Activated CD8-positive, alpha-beta T cell treated with anti-CD3 and anti-CD28 coated beads, Interleukin-2, amount 10 ng/mL, durations not matched to agents 7 days and 5 days (primary cell): ENCODE results near the gene ARSK. TPM values are rescaled to one million over a fixed set of nuclear protein-coding genes. Genes with fewer than 3 reads are reported as not detected.

Experiments used
- ATAC-seq: fragments of 150-1000 bp; cut with Tn5 transposase; one replicate; pipeline ENCODE4 v1.10.0; 2021; ENCODE audit warnings: moderate library complexity
- CTCF ChIA-PET: fragments of 350-600 bp; sonication (Branson Sonifier 250); formaldehyde crosslinking; loops from one replicate; lab custom pipeline; 2021; ENCODE audit warnings: antibody characterized with exemption; lab: Charles Lee
- POLR2A ChIA-PET: fragments of 350-600 bp; sonication (Branson Sonifier 250); formaldehyde crosslinking; loops from one replicate; lab custom pipeline; 2021; ENCODE audit warnings: antibody characterized with exemption; lab: Charles Lee
- DNase-seq: peaks from one replicate; pipeline ENCODE4 v3.0.0-alpha.2; 2020
- H3K27ac Mint-ChIP-seq: one replicate; pipeline ENCODE4 v1.8.0; 2021; ENCODE audit warnings: mild to moderate bottlenecking, mixed read lengths
- H3K27me3 Mint-ChIP-seq: one replicate; pipeline ENCODE4 v1.8.0; 2021; ENCODE audit warnings: low read depth, mixed read lengths
- H3K36me3 Mint-ChIP-seq: one replicate; pipeline ENCODE4 v1.8.0; 2021; ENCODE audit warnings: low read depth, mixed read lengths
- H3K4me1 Mint-ChIP-seq: one replicate; pipeline ENCODE4 v1.8.0; 2021; ENCODE audit warnings: low read depth, mixed read lengths
- H3K4me3 Mint-ChIP-seq: one replicate; pipeline ENCODE4 v1.8.0; 2021; ENCODE audit warnings: mild to moderate bottlenecking, mixed read lengths
- H3K9me3 Mint-ChIP-seq: one replicate; pipeline ENCODE4 v1.8.0; 2022; ENCODE audit warnings: mixed read lengths; ENCODE audit not compliant: insufficient read depth
- total RNA-seq, 2 experiments: library from RNA; stranded (reverse); gene quantifications; one replicate each; pipeline ENCODE4 v1.2.3, GENCODE V29; 2021

The ARSK gene
- total RNA-seq, 2 experiments from 2014 or later: 4.1 to 4.6 TPM

- peaks cover 22% of the 10 kb centered on the region for H3K36me3 Mint-ChIP-seq
Measured at GRCh38 chr5:95610546-95610945, 55.6 kb downstream of the ARSK start.

GRCh38 chr5:95611396-95611795 is 56.5 kb downstream of the ARSK start:
- DNase-seq: no peak
- Mint-ChIP-seq H3K9me3 (peaks cover 21% of the 10 kb centered on the region), H3K27me3 (no peaks in the 10 kb centered on the region), H3K4me3 (no peak overlapping the region), H3K36me3 (peaks cover 22% of the 10 kb centered on the region), H3K27ac (no peak overlapping the region), H3K4me1 (peaks cover 4% of the 10 kb centered on the region)
- ChIA-PET POLR2A (no interaction called here), CTCF (no interaction called here)
- no peak for ATAC-seq

More at GRCh38 chr5:95610546-95610945, 55.6 kb downstream of the ARSK start:
- DNase-seq (no peak), ATAC-seq (no peak)
- H3K27me3 Mint-ChIP-seq: no peaks in the 10 kb centered on the region
- no peak overlapping the region for H3K27ac Mint-ChIP-seq
- H3K9me3 Mint-ChIP-seq: peaks cover 21% of the 10 kb centered on the region
- CTCF ChIA-PET: no interaction called here
- POLR2A ChIA-PET: no interaction called here
- H3K4me3 Mint-ChIP-seq: no peak overlapping the region
- peaks cover 4% of the 10 kb centered on the region for H3K4me1 Mint-ChIP-seq

GRCh38 chr5:95613514-95613913 is 58.6 kb downstream of the ARSK start:
- ChIA-PET POLR2A (no interaction called here), CTCF (no interaction called here)
- Mint-ChIP-seq H3K36me3 (peaks cover 25% of the 10 kb centered on the region), H3K4me1 (peaks cover 9% of the 10 kb centered on the region), H3K27me3 (no peaks in the 10 kb centered on the region), H3K4me3 (no peak overlapping the region), H3K9me3 (peaks cover 21% of the 10 kb centered on the region), H3K27ac (no peak overlapping the region)
- ATAC-seq: no peak
- no peak for DNase-seq

- ATAC-seq (no peak), DNase-seq (no peak)
- Mint-ChIP-seq H3K4me1 (peaks cover 25% of the 10 kb centered on the region), H3K27me3 (no peaks in the 10 kb centered on the region), H3K4me3 (no peak overlapping the region), H3K36me3 (peaks cover 27% of the 10 kb centered on the region), H3K27ac (no peak overlapping the region), H3K9me3 (peaks cover 21% of the 10 kb centered on the region)
- CTCF ChIA-PET: no interaction called here
- POLR2A ChIA-PET: no interaction called here
Measured at GRCh38 chr5:95615164-95615467, 60.2 kb downstream of the ARSK start.

GRCh38 chr5:95617057-95617456 is 62.2 kb downstream of the ARSK start:
- peaks cover 27% of the 10 kb centered on the region for H3K36me3 Mint-ChIP-seq
- CTCF ChIA-PET: no interaction called here

GRCh38 chr5:95619096-95619495 is 64.2 kb downstream of the ARSK start:
- Mint-ChIP-seq H3K36me3 (peaks cover 13% of the 10 kb centered on the region), H3K9me3 (peaks cover 5% of the 10 kb centered on the region), H3K4me1 (peaks cover 50% of the 10 kb centered on the region), H3K27me3 (no peaks in the 10 kb centered on the region), H3K27ac (peak overlapping the region; percentile 74), H3K4me3 (peak overlapping the region; percentile 85)
- ChIA-PET POLR2A (no interaction called here), CTCF (interaction anchor here (1.5 kb wide), 1 partner anchor 13 kb away, joined by 6 read pairs; no protein-coding TSS in a partner anchor)
- no peak for DNase-seq
- ATAC-seq: no peak

More at GRCh38 chr5:95617057-95617456, 62.2 kb downstream of the ARSK start:
- Mint-ChIP-seq H3K27ac (no peak overlapping the region), H3K4me1 (peaks cover 33% of the 10 kb centered on the region), H3K4me3 (no peak overlapping the region), H3K27me3 (no peaks in the 10 kb centered on the region), H3K9me3 (peaks cover 21% of the 10 kb centered on the region)
- DNase-seq (no peak), ATAC-seq (no peak)
- POLR2A ChIA-PET: no interaction called here

GRCh38 chr5:95619514-95620029 is 64.7 kb downstream of the ARSK start:
- ChIA-PET CTCF (interaction anchor here (1.5 kb wide), 1 partner anchor 12 kb away, joined by 6 read pairs; no protein-coding TSS in a partner anchor), POLR2A (no interaction called here)
- H3K9me3 Mint-ChIP-seq: peaks cover 4% of the 10 kb centered on the region
- H3K27ac Mint-ChIP-seq: peak overlapping the region; percentile 74
- ATAC-seq (no peak), DNase-seq (no peak)
- H3K4me3 Mint-ChIP-seq: peak overlapping the region; percentile 85
- H3K4me1 Mint-ChIP-seq: peaks cover 51% of the 10 kb centered on the region
- peaks cover 13% of the 10 kb centered on the region for H3K36me3 Mint-ChIP-seq
- no peaks in the 10 kb centered on the region for H3K27me3 Mint-ChIP-seq

GRCh38 chr5:95620030-95620869 is 65.3 kb downstream of the ARSK start, which contains the start of gene GPR150:
TSS of gene GPR150 (plus strand) at chr5:95620087. CDS start at chr5:95620276, 189 bp downstream.
- Mint-ChIP-seq H3K27ac (peak within 1 kb of the TSS; percentile 74), H3K4me1 (peaks cover 47% of the 10 kb centered on the region), H3K27me3 (no peaks in the 10 kb centered on the region), H3K4me3 (peak within 1 kb of the TSS; percentile 85), H3K9me3 (no peaks in the 10 kb centered on the region), H3K36me3 (peaks cover 9% of the 10 kb centered on the region)
- peak; percentile 74 for ATAC-seq
- DNase-seq: peak; percentile 76
- ChIA-PET CTCF (interaction anchor here (1.2 to 1.5 kb wide), 2 partner anchors 12 to 25 kb away, joined by 3 to 6 read pairs; no protein-coding TSS in a partner anchor), POLR2A (interaction anchor here (4.0 kb wide), 1 partner anchor 11 kb away, joined by 17 read pairs; no protein-coding TSS in a partner anchor)

- Mint-ChIP-seq H3K9me3 (no peaks in the 10 kb centered on the region), H3K4me3 (peak overlapping the region; percentile 69), H3K27ac (peak overlapping the region; percentile 86), H3K27me3 (no peaks in the 10 kb centered on the region), H3K36me3 (peaks cover 7% of the 10 kb centered on the region), H3K4me1 (peaks cover 47% of the 10 kb centered on the region)
- DNase-seq (peak; percentile 53), ATAC-seq (peak; percentile 69)
- CTCF ChIA-PET: interaction anchor here (0.9 to 2.2 kb wide), 4 partner anchors 11 to 66 kb away, joined by 3 to 17 read pairs (median 5); partner anchors contain the start of genes ARSK and SKIC3
- POLR2A ChIA-PET: interaction anchor here (4.0 kb wide), 1 partner anchor 10 kb away, joined by 17 read pairs; no protein-coding TSS in a partner anchor
Measured at GRCh38 chr5:95620870-95621838, 66.3 kb downstream of the ARSK start.

- ATAC-seq: peak; percentile 35
- Mint-ChIP-seq H3K4me1 (peaks cover 47% of the 10 kb centered on the region), H3K4me3 (peak overlapping the region; percentile 69), H3K27me3 (peaks cover 2% of the 10 kb centered on the region), H3K36me3 (peaks cover 5% of the 10 kb centered on the region), H3K27ac (peak overlapping the region; percentile 86), H3K9me3 (no peaks in the 10 kb centered on the region)
- CTCF ChIA-PET: interaction anchor here (0.7 to 2.6 kb wide), 11 partner anchors 10 to 225 kb away, joined by 3 to 20 read pairs (median 4); partner anchors contain the start of genes ARSK, RFESD and SKIC3
- POLR2A ChIA-PET: interaction anchor here (0.9 to 4.0 kb wide), 3 partner anchors 10 to 67 kb away, joined by 4 to 17 read pairs (median 7); partner anchors contain the start of genes ARSK, RFESD and SKIC3
- DNase-seq: peak; percentile 52
Measured at GRCh38 chr5:95621839-95622629, 67.1 kb downstream of the ARSK start.
